GM12891 (cell line): ENCODE data around the gene MKKS.
A peak's percentile ranks its signal among the peaks of the same experiment; 100 is the strongest.
"Not testable (repeated sequence)": the region's sequence is repeated elsewhere in the genome, so short reads cannot be mapped to it uniquely, and the experiment has no call there.

Experiments used
- DNase-seq: peaks from one replicate; pipeline ENCODE4 v3.0.0; 2011; ENCODE audit warnings: low spot score; ENCODE audit not compliant: insufficient read length
- FAIRE-seq: peaks from 2 replicates; lab custom pipeline; 2011; peaks lifted over from hg19 to GRCh38; lab: Jason Lieb, UNC
- PAX5 ChIP-seq: IDR thresholded peaks from 2 replicates; pipeline ENCODE4 v1.6.1; 2011; ENCODE audit warnings: low read length, moderate library complexity, mild to moderate bottlenecking; ENCODE audit not compliant: insufficient read depth, severe bottlenecking
- POLR2A ChIP-seq: IDR thresholded peaks from 2 replicates; pipeline ENCODE4 v1.6.1; 2011; ENCODE audit warnings: low read depth, low read length, control low read depth
- POLR2AphosphoS5 ChIP-seq: IDR thresholded peaks from 2 replicates; pipeline ENCODE4 v1.6.1; 2011; ENCODE audit warnings: low read depth, low read length, control low read depth
- POU2F2 ChIP-seq: IDR thresholded peaks from 2 replicates; pipeline ENCODE4 v1.6.1; 2011; ENCODE audit warnings: low read depth, mild to moderate bottlenecking, control low read depth, low read length, moderate library complexity
- SPI1 ChIP-seq: IDR thresholded peaks from 2 replicates; pipeline ENCODE4 v1.6.1; 2011; ENCODE audit warnings: low read depth, low read length, control low read depth
- TAF1 ChIP-seq: IDR thresholded peaks from 2 replicates; pipeline ENCODE4 v1.6.1; 2011; ENCODE audit warnings: low read depth, low read length, control low read depth

MKKS gene

GRCh38 chr20:10423735-10424134 is 10.3 kb downstream of the MKKS start:
- TF ChIP-seq SPI1: no peak
- TF ChIP-seq TAF1: no peak
- no peak for TF ChIP-seq POU2F2
- TF ChIP-seq POLR2A: no peak
- no peak for TF ChIP-seq POLR2AphosphoS5
- no peak for TF ChIP-seq PAX5
- DNase-seq: no peak
- no peak for FAIRE-seq

DNA sequence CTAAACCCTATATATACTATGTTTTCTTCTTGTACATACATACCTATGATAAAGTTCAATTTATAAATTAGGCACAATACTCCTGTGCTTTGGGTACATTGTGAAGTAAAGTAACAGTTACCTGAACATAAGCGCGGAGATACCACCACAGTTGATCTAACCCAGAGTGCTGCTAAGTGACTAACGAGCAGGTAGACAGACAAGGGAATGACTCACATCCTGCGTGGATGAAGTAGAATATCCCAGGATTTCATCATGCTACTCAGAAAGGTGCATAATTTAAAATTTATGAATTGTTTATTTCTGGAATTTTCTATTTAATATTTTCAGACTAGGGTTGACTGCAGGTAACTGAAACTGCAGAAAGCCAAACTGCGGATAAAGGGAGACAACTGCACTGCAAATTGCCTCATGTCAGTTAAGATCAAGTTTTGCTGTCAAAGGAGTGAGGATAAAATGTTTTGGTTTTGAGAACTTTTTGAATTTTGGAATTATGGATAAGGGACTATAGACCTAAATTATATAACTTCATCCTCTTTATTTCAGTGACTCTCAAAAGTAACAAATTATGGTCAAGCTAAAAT is 14.4 kb downstream of the MKKS start:
- TF ChIP-seq POU2F2 (no peak), TAF1 (no peak), PAX5 (no peak), SPI1 (no peak), POLR2A (no peak), POLR2AphosphoS5 (no peak)
- no peak for DNase-seq
- FAIRE-seq: peak; percentile 5

DNA sequence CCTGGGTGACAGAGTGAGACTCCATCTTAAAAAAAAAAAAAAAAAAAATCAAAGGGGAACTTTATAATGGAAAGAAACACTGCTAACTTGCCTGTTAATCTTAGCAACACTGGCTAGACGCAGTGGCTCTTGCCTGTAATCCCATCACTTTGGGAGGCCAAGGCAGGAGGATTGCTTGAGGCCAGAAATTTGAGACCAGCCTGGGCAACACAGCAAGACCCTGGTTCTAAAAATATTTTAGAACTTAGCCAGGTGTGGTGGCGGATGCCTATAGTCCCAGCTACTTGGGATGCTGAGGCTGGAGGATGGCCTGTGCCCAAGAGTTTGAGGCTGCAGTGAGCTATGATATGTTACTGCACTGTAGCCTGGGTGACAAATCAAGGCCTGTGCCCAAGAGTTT is 16.8 kb downstream of the MKKS start:
- not testable (repeated sequence) for FAIRE-seq, DNase-seq

DNA sequence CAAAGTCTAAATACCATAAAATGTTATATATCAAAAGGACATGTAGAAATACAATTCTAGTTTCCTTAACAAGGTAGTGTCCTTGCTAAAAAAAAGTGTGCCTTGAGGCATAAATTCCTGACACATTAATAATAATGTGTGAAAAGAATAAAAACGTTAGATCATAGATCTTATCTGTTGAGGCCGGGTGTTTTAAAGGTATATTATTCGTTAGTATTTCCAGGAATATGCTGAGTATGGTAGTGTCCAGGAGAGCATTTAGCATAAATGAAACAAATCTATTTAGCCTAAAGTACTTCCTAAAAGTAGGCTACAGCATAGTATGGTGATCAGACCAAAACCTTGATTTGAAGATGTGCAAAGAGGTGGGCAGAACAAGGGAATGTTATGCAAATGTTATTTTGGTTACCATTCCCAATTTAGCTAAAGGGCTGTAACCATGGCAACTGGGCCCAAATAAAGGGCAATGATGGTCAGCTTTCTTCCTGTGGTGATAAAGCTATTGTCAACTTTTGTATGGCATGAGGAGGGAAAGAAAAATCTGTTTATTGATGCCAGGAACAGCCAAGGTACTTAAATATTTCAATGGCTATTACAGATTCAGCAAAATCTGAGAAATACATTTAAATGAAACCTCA is 18.9 kb downstream of the MKKS start:
- no peak for TF ChIP-seq POU2F2
- DNase-seq: no peak
- peak; percentile 40 for FAIRE-seq

DNA sequence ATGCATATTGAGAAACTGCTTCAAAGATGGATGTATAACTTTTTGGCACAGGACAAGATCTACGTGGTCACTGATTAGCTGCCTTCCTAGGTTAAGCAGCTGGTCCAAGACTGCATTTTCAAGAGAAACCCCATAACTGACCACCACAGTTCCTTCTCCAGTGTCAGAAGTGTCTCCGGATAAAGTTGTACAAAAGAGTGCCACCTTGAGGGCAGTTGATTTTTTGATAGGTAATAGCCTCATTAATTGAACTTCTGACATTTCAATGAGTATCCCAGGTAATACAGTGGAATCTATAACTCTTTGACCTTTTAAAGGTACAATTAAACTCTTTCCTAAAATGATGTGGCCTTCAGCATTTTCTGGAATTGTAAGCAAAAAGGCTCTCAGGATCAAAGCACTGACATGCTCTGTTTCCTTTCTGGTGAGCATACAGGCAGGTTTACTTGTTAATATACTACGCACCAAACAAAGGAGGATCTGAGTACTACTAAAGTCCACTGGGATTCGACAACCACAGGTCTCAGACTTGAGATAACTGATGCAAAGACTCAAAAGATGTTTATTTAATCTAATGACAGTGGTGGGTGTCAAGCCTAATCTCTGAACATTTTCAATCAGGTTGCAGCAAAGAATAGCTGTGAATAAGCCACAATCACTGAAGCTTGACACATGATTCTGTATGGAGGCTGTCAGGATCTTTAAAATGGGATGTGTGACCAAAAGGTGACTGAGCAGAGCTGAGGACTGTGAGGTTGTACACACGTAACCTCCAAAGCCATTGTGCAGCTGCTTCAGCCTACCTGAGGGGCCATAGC is 21.2 kb downstream of the MKKS start:
- TF ChIP-seq POLR2A: no peak
- no peak for TF ChIP-seq PAX5
- no peak for TF ChIP-seq TAF1
- TF ChIP-seq POLR2AphosphoS5: no peak
- no peak for TF ChIP-seq SPI1
- TF ChIP-seq POU2F2: no peak
- DNase-seq (no peak), FAIRE-seq (no peak)

DNA sequence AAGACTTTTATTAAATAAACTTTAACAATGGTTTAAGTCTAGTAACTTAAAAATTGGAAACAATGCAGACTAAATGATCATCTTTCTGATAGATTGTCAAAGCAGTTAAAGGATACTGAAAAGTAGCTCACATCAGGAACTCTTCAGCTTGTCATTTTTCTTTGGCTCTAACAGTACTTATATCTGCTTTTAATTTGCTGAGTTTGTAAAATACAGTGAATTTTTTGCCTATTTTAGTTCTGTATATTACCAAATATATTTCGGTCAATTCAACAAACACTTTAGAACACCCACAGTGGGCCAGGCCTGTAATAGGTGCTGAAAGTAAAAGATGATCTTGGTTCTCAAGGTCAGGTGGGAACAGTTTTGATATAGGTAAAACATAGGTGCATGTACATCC is 22.3 kb downstream of the MKKS start:
- DNase-seq (no peak), FAIRE-seq (no peak)
- no peak for TF ChIP-seq POLR2A
- TF ChIP-seq SPI1: no peak
- TF ChIP-seq TAF1: no peak
- no peak for TF ChIP-seq POLR2AphosphoS5
- no peak for TF ChIP-seq POU2F2
- TF ChIP-seq PAX5: no peak

GRCh38 chr20:10408108-10408813 is 25.8 kb downstream of the MKKS start:
- no peak for FAIRE-seq
- TF ChIP-seq SPI1: no peak
- no peak for TF ChIP-seq POU2F2
- no peak for TF ChIP-seq PAX5
- TF ChIP-seq POLR2A: no peak
- no peak for TF ChIP-seq TAF1
- TF ChIP-seq POLR2AphosphoS5: no peak
- no peak for DNase-seq

DNA sequence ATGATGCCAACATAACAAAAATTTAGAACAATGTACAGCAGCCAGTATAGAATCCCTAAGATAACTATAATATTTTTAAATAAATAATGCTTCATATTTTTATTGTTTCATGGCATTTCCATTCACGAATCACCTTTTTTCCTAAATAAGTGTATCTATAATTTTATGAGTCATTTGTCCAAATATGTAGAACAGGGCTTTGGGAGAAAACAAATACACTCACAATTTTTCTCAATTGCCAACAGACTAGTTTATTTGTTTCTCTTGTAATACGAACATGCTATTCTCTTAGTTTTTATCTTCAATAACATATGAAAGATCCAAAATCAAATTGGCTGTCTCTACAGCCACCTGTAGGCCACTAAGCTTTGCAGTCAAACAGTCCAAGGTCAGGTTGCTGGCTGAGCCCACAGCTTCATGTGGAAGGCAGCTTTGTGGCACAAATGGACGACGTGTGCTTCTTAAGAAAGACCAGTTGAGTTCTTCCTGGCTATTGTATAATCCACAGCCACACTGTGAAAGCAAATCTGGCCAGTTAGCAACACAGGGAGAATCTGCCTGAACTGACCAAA is 29.0 kb downstream of the MKKS start:
- DNase-seq: no peak
- no peak for FAIRE-seq
- TF ChIP-seq PAX5 (no peak), POU2F2 (no peak), POLR2A (no peak), TAF1 (no peak), SPI1 (no peak), POLR2AphosphoS5 (no peak)

- no peak for FAIRE-seq
- no peak for TF ChIP-seq POLR2AphosphoS5
- no peak for TF ChIP-seq PAX5
- no peak for DNase-seq
Measured at GRCh38 chr20:10404023-10404628, 29.9 kb downstream of the MKKS start.

GRCh38 chr20:10402938-10403608 is 30.9 kb downstream of the MKKS start:
- DNase-seq (no peak), FAIRE-seq (no peak)
- TF ChIP-seq SPI1 (peak; percentile 38), TAF1 (no peak)
